NCI-H1092 (cell line): Measurements from ENCODE around the gene TRAPPC10.

ENCODE experiments used
- DNase-seq: peaks from one replicate; lab custom pipeline; 2025; lab: John Stamatoyannopoulos, UW

TRAPPC10 gene

GRCh38 chr21:44067011-44067839, 55.1 kb downstream of the TRAPPC10 start:
- no peak for DNase-seq

GRCh38 chr21:44070391-44070790, 58.3 kb downstream of the TRAPPC10 start:
- no peak for DNase-seq

- no peak for DNase-seq
Measured at GRCh38 chr21:44071359-44072104, 59.4 kb downstream of the TRAPPC10 start.

- DNase-seq: no peak
Measured at GRCh38 chr21:44072111-44072510, 60.0 kb downstream of the TRAPPC10 start.

- no peak for DNase-seq
Measured at GRCh38 chr21:44074315-44074958, 62.3 kb downstream of the TRAPPC10 start.

GRCh38 chr21:44076316-44076715, 64.2 kb downstream of the TRAPPC10 start:
- no peak for DNase-seq

- DNase-seq: no peak
Measured at GRCh38 chr21:44078411-44078981, 66.4 kb downstream of the TRAPPC10 start.

GRCh38 chr21:44079446-44079845, 67.3 kb downstream of the TRAPPC10 start:
- DNase-seq: no peak

GRCh38 chr21:44079846-44080245, 67.7 kb downstream of the TRAPPC10 start:
- DNase-seq: no peak

- DNase-seq: no peak
Measured at GRCh38 chr21:44082648-44083440, 70.7 kb downstream of the TRAPPC10 start.

GRCh38 chr21:44083631-44084291, 71.7 kb downstream of the TRAPPC10 start:
- DNase-seq: no peak

GRCh38 chr21:44084496-44085241, 72.6 kb downstream of the TRAPPC10 start:
- DNase-seq: no peak

GRCh38 chr21:44085491-44086321, 73.6 kb downstream of the TRAPPC10 start:
- no peak for DNase-seq

- DNase-seq: no peak
Measured at GRCh38 chr21:44086636-44087425, 74.7 kb downstream of the TRAPPC10 start.

GRCh38 chr21:44087426-44088400, 75.6 kb downstream of the TRAPPC10 start:
- DNase-seq: no peak

GRCh38 chr21:44088401-44088780, 76.3 kb downstream of the TRAPPC10 start:
- no peak for DNase-seq
